SK-N-SH (cell line): ENCODE measurements around the gene SYT7. TPM values are rescaled to one million over a fixed set of nuclear protein-coding genes. Genes with fewer than 3 reads are reported as not detected.

Experiments used
- CTCF ChIA-PET: fragments of 300-600, 350-600 bp; formaldehyde crosslinking; extraction: SDS; loops from one replicate; lab custom pipeline; 2021; lab: Yijun Ruan, JAX
- POLR2A ChIA-PET: fragments of 350-600 bp; sonication (Branson Sonifier 250); formaldehyde crosslinking; extraction: SDS; loops from one replicate; lab custom pipeline; 2020; ENCODE audit warnings: antibody characterized with exemption, inconsistent platforms; lab: Yijun Ruan, JAX
- DNase-seq: peaks from one replicate; pipeline ENCODE4 v3.0.0; 2012
- H2AFZ ChIP-seq: fragments of 200-600 bp; sonication (generic); 2 replicates; pipeline ENCODE4 v1.8.1; 2016; ENCODE audit warnings: antibody characterized with exemption, mild to moderate bottlenecking, low read depth
- H3F3A ChIP-seq: fragments of 200-600 bp; sonication (generic); replicated peaks from 2 replicates; pipeline ENCODE3; 2016; ENCODE audit warnings: antibody characterized with exemption, mild to moderate bottlenecking; ENCODE audit not compliant: insufficient read depth
- H3K27ac ChIP-seq, 2 experiments: fragments of 200-500 bp in 1 of 2; fragments of 200-600 bp in 1 of 2; sonication (Bioruptor generic) in 1 of 2; sonication (generic), shearing (Covaris generic) in 1 of 2; 2 replicates each; pipeline versions ENCODE4 v1.5.1 to v1.6.1; 2014 to 2016; ENCODE audit warnings: low read depth in 2 of 2, inconsistent platforms in 1 of 2, low read length in 1 of 2, mild to moderate bottlenecking in 1 of 2, mixed read lengths in 1 of 2
- H3K27me3 ChIP-seq: fragments of 200-600 bp; sonication (generic), shearing (Covaris generic); 2 replicates; pipeline ENCODE4 v1.6.1; 2016; ENCODE audit warnings: mixed run types; ENCODE audit not compliant: insufficient read depth
- H3K36me3 ChIP-seq, 2 experiments: fragments of 200-500 bp in 1 of 2; fragments of 200-600 bp in 1 of 2; sonication (Bioruptor generic) in 1 of 2; sonication (generic) in 1 of 2; replicated peaks in 1 of 2; 2 replicates each; pipeline versions ENCODE3 to v1.5.1; 2014 to 2016; ENCODE audit warnings: low read length in 1 of 2, mild to moderate bottlenecking in 1 of 2; ENCODE audit not compliant: insufficient read depth in 2 of 2, control insufficient read depth in 1 of 2
- H3K4me1 ChIP-seq, 2 experiments: fragments of 200-500 bp in 1 of 2; fragments of 200-600 bp in 1 of 2; sonication (Bioruptor generic) in 1 of 2; sonication (generic), shearing (Covaris generic) in 1 of 2; 2 replicates each; pipeline versions ENCODE4 v1.5.1 to v1.6.1; 2014 to 2016; ENCODE audit warnings: low read depth in 1 of 2, low read length in 1 of 2, mixed run types in 1 of 2; ENCODE audit not compliant: insufficient read depth in 2 of 2, control insufficient read depth in 1 of 2
- H3K4me2 ChIP-seq: fragments of 200-600 bp; sonication (generic), shearing (Covaris generic); 2 replicates; pipeline ENCODE4 v1.6.1; 2017; ENCODE audit warnings: mixed run types
- H3K4me3 ChIP-seq, 2 experiments: fragments of 200-500 bp in 1 of 2; fragments of 200-600 bp in 1 of 2; sonication (Bioruptor generic) in 1 of 2; sonication (generic), shearing (Covaris generic) in 1 of 2; 2 replicates each; pipeline versions ENCODE4 v1.5.1 to v1.8.1; 2014 to 2016; ENCODE audit warnings: low read depth in 2 of 2, inconsistent platforms in 1 of 2, low read length in 1 of 2, mild to moderate bottlenecking in 1 of 2, mixed read lengths in 1 of 2, moderate library complexity in 1 of 2
- H3K79me2 ChIP-seq: fragments of 200-600 bp; sonication (generic); 2 replicates; pipeline ENCODE4 v1.8.1; 2017; ENCODE audit warnings: mild to moderate bottlenecking; ENCODE audit not compliant: insufficient read depth
- H3K9ac ChIP-seq: fragments of 200-600 bp; sonication (generic); 2 replicates; pipeline ENCODE4 v1.6.1; 2017; ENCODE audit warnings: mixed run types
- H3K9me2 ChIP-seq: fragments of 200-600 bp; sonication (generic); 2 replicates; pipeline ENCODE4 v1.6.1; 2017; ENCODE audit warnings: mixed run types
- H3K9me3 ChIP-seq: fragments of 200-600 bp; sonication (generic); 2 replicates; pipeline ENCODE4 v1.6.1; 2017; ENCODE audit warnings: mixed run types, mild to moderate bottlenecking, moderate library complexity
- H4K20me1 ChIP-seq: fragments of 200-600 bp; sonication (generic); 2 replicates; pipeline ENCODE4 v1.6.1; 2017; ENCODE audit warnings: mild to moderate bottlenecking, mixed run types; ENCODE audit not compliant: insufficient read depth
- CHD2 ChIP-seq: fragments of 150-350 bp; IDR thresholded peaks from 2 replicates; pipeline ENCODE4 v1.6.1; 2018; ENCODE audit warnings: low read length; ENCODE audit not compliant: partially characterized antibody
- EP300 ChIP-seq, 2 experiments: IDR thresholded peaks; 2 replicates each; pipeline versions ENCODE4 v1.4.0 to v1.6.1; 2012; ENCODE audit warnings: borderline replicate concordance in 1 of 2, low read depth in 1 of 2, low read length in 1 of 2
- FOSL2 ChIP-seq: IDR thresholded peaks from 2 replicates; pipeline ENCODE4 v1.4.0; 2012; ENCODE audit warnings: low read depth, mild to moderate bottlenecking, moderate library complexity, borderline replicate concordance
- FOXM1 ChIP-seq: IDR thresholded peaks from 2 replicates; pipeline ENCODE4 v1.4.0; 2012; ENCODE audit warnings: low read depth, mild to moderate bottlenecking
- GABPA ChIP-seq: IDR thresholded peaks from 2 replicates; pipeline ENCODE4 v1.4.0; 2012; ENCODE audit warnings: low read depth, mild to moderate bottlenecking
- GATA2 ChIP-seq: sonication (generic); formaldehyde crosslinking; IDR thresholded peaks from 2 replicates; pipeline ENCODE4 v1.5.0; 2020; ENCODE audit warnings: mild to moderate bottlenecking, missing genetic modification reagents
- RAD21 ChIP-seq: IDR thresholded peaks from 2 replicates; pipeline ENCODE4 v1.6.1; 2012; ENCODE audit warnings: mild to moderate bottlenecking, low read length
- RFX5 ChIP-seq: IDR thresholded peaks from 2 replicates; pipeline ENCODE4 v1.6.1; 2012; ENCODE audit warnings: mild to moderate bottlenecking, improper control_type of control experiment, low read length
- SMC3 ChIP-seq: IDR thresholded peaks from 2 replicates; pipeline ENCODE4 v1.6.1; 2012; ENCODE audit warnings: low read depth, low read length, improper control_type of control experiment
- USF1 ChIP-seq: IDR thresholded peaks from 2 replicates; pipeline ENCODE4 v1.4.0; 2012; ENCODE audit warnings: low read depth, borderline replicate concordance
- WGBS: methylation state at CpG from one replicate; pipeline ENCODE4 v1.1.6; 2017; ENCODE audit warnings: low lambda C conversion rate; 5-methylcytosine and 5-hydroxymethylcytosine counted together
- polyA plus RNA-seq, 3 experiments: library from polyadenylated mRNA; depleted of rRNA; stranded (reverse); fragments of >200 nt; gene quantifications; 2 replicates each; pipeline ENCODE4 v1.2.3, GENCODE V29; 2012
- TF ChIP-seq, protein P1 (sequence below): IDR thresholded peaks from 2 replicates; pipeline ENCODE4 v1.6.1; 2012; ENCODE audit warnings: mild to moderate bottlenecking, low read depth, low read length, moderate library complexity

SYT7 gene
- polyA plus RNA-seq, 1 of the 3 experiments (the other 2 are of a cell fraction) = 1.1 TPM

GRCh38 chr11:61507962-61508861 lies 72.7 kb downstream of the SYT7 start, which contains the start of gene LRRC10B:
Gene LRRC10B, plus strand, starts transcription at chr11:61508749. Its CDS starts 250 bp downstream, at chr11:61508999.
- no peaks in the 10 kb centered on the region for H3K9me3 ChIP-seq
- WGBS = 21% methylated on average over 27 of the region's 74 CpGs

GRCh38 chr11:61507012-61507768 lies 73.7 kb downstream of the SYT7 start:
- Histone ChIP-seq H3K9me2 (no peaks in the 10 kb centered on the region), H3K4me1 (peaks cover 0 to 28% of the 10 kb centered on the region in 2 experiments; a peak in 3 of 4 replicates), H4K20me1 (no peaks in the 10 kb centered on the region), H3K9ac (no peak overlapping the region), H3K4me2 (no peak overlapping the region), H3K79me2 (no peaks in the 10 kb centered on the region), H3K27me3 (peaks cover 32% of the 10 kb centered on the region), H3K4me3 (no peak overlapping the region), H2AFZ (no peak overlapping the region), H3K27ac (no peak overlapping the region), H3F3A (no peaks in the 10 kb centered on the region), H3K9me3 (no peaks in the 10 kb centered on the region), H3K36me3 (no peaks in the 10 kb centered on the region)
- no peak for DNase-seq
- ChIA-PET CTCF (interaction anchor here (0.8 to 33.4 kb wide), 9 partner anchors 8 to 68 kb away, joined by 3 to 670 read pairs (median 19); partner anchors contain the start of gene SYT7), POLR2A (no interaction called here)
- WGBS = 80% methylated on average over 13 of the region's 14 CpGs
- TF ChIP-seq CHD2 (no peak), SMC3 (no peak), RFX5 (no peak), EP300 (IDR thresholded peaks at IDR 0.05; ENCODE audit: borderline replicate concordance in 1 of 2, low read depth in 1 of 2, low read length in 1 of 2) (no peak), GABPA (no peak), FOXM1 (no peak), FOSL2 (no peak), GATA2 (CRISPR knock-in tag) (no peak), USF1 (no peak), RAD21 (no peak)
- TF ChIP-seq, protein P1, sequence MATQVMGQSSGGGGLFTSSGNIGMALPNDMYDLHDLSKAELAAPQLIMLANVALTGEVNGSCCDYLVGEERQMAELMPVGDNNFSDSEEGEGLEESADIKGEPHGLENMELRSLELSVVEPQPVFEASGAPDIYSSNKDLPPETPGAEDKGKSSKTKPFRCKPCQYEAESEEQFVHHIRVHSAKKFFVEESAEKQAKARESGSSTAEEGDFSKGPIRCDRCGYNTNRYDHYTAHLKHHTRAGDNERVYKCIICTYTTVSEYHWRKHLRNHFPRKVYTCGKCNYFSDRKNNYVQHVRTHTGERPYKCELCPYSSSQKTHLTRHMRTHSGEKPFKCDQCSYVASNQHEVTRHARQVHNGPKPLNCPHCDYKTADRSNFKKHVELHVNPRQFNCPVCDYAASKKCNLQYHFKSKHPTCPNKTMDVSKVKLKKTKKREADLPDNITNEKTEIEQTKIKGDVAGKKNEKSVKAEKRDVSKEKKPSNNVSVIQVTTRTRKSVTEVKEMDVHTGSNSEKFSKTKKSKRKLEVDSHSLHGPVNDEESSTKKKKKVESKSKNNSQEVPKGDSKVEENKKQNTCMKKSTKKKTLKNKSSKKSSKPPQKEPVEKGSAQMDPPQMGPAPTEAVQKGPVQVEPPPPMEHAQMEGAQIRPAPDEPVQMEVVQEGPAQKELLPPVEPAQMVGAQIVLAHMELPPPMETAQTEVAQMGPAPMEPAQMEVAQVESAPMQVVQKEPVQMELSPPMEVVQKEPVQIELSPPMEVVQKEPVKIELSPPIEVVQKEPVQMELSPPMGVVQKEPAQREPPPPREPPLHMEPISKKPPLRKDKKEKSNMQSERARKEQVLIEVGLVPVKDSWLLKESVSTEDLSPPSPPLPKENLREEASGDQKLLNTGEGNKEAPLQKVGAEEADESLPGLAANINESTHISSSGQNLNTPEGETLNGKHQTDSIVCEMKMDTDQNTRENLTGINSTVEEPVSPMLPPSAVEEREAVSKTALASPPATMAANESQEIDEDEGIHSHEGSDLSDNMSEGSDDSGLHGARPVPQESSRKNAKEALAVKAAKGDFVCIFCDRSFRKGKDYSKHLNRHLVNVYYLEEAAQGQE = no peak

More at GRCh38 chr11:61507962-61508861, 72.7 kb downstream of the SYT7 start, which contains the start of gene LRRC10B:
- CTCF ChIA-PET = interaction anchor here (0.8 to 33.4 kb wide), 19 partner anchors 8 to 137 kb away, joined by 3 to 670 read pairs (median 5); partner anchors contain the start of gene SYT7
- Histone ChIP-seq H3K9ac (no peak within 1 kb of the TSS), H2AFZ (no peak within 1 kb of the TSS), H3K9me2 (no peaks in the 10 kb centered on the region), H3F3A (no peaks in the 10 kb centered on the region), H3K4me3 (peak within 1 kb of the TSS in 1 of 2 experiments; percentile 29; a peak in 2 of 4 replicates), H3K4me2 (peak within 1 kb of the TSS; percentile 63; the same call in 1 of the 2 replicates), H3K4me1 (peaks cover 0 to 38% of the 10 kb centered on the region in 2 experiments; a peak in 3 of 4 replicates), H3K79me2 (no peaks in the 10 kb centered on the region), H3K27me3 (peaks cover 32% of the 10 kb centered on the region), H4K20me1 (no peaks in the 10 kb centered on the region), H3K27ac (no peak within 1 kb of the TSS; a peak in 1 of 4 replicates), H3K36me3 (no peaks in the 10 kb centered on the region)
- TF ChIP-seq CHD2 = no peak
- peak; percentile 76 for TF ChIP-seq RFX5
- POLR2A ChIA-PET = interaction anchor here (0.5 to 1.1 kb wide), 5 partner anchors 13 to 212 kb away, joined by 3 to 5 read pairs (median 3); no protein-coding TSS in a partner anchor
- DNase-seq = peak; percentile 93
